BJ (cell line): ENCODE data around the gene TTC27. TPM values are rescaled to one million over a fixed set of nuclear protein-coding genes. Genes with fewer than 3 reads are reported as not detected.

Source experiments
- CTCF ChIA-PET: fragments of 350-600 bp; formaldehyde crosslinking; extraction: SDS; loops from one replicate; lab custom pipeline; 2021; ENCODE audit warnings: antibody characterized with exemption, inconsistent platforms; lab: Yijun Ruan, JAX
- POLR2A ChIA-PET: fragments of 300-600 bp; sonication (Branson Sonifier 250); formaldehyde crosslinking; extraction: SDS; loops from one replicate; lab custom pipeline; 2021; ENCODE audit warnings: antibody characterized with exemption; lab: Charles Lee
- DNase-seq: peaks from one replicate; pipeline ENCODE4 v3.0.0-alpha.2; 2011; ENCODE audit warnings: low read depth
- H3K27me3 ChIP-seq: 2 replicates; pipeline ENCODE4 v1.6.0; 2011; ENCODE audit warnings: low read length; ENCODE audit not compliant: control insufficient read depth, insufficient read depth
- H3K36me3 ChIP-seq: 2 replicates; pipeline ENCODE4 v1.5.1; 2011; ENCODE audit warnings: low read length; ENCODE audit not compliant: control insufficient read depth, insufficient read depth
- H3K4me3 ChIP-seq: 2 replicates; pipeline ENCODE4 v1.5.1; 2011; ENCODE audit warnings: low read depth, mild to moderate bottlenecking, control low read depth, low read length
- CTCF ChIP-seq: IDR thresholded peaks from 2 replicates; pipeline ENCODE4 v1.5.1; 2011; ENCODE audit warnings: low read depth, mild to moderate bottlenecking, control low read depth, inconsistent platforms, low read length, moderate library complexity; ENCODE audit not compliant: insufficient read depth
- polyA plus RNA-seq: library from polyadenylated mRNA; depleted of rRNA; stranded (reverse); fragments of >200 nt; gene quantifications from 2 replicates; pipeline ENCODE4 v1.2.3, GENCODE V29; 2011

Gene TTC27
- polyA plus RNA-seq, 1 experiment, result 10.4 TPM

- H3K27me3 ChIP-seq, result no peaks in the 10 kb centered on the region
- POLR2A ChIA-PET, result no interaction called here
- H3K4me3 ChIP-seq, result no peak overlapping the region
- CTCF ChIA-PET, result interaction anchor here (0.9 to 1.4 kb wide), 3 partner anchors 10 to 387 kb away, joined by 3 to 6 read pairs (median 6); no protein-coding TSS in a partner anchor
- peak; percentile 44 for DNase-seq
- no peaks in the 10 kb centered on the region; the same call in 1 of the 2 replicates for H3K36me3 ChIP-seq
- no peak for TF ChIP-seq CTCF
These were observed 19.4 kb downstream of the TTC27 start for GRCh38 chr2:32647180-32647651.

- no peak overlapping the region for H3K4me3 ChIP-seq
- POLR2A ChIA-PET, result no interaction called here
- no peaks in the 10 kb centered on the region; the same call in 1 of the 2 replicates for H3K36me3 ChIP-seq
These were observed 24.8 kb downstream of the TTC27 start for GRCh38 chr2:32652555-32653209.

GRCh38 chr2:32656069-32656468 is 28.2 kb downstream of the TTC27 start:
- no peak for TF ChIP-seq CTCF
- POLR2A ChIA-PET, result no interaction called here

More at GRCh38 chr2:32652555-32653209, 24.8 kb downstream of the TTC27 start:
- DNase-seq, result no peak
- TF ChIP-seq CTCF, result no peak
- CTCF ChIA-PET, result no interaction called here
- no peaks in the 10 kb centered on the region for H3K27me3 ChIP-seq

GRCh38 chr2:32663864-32664263 is 36.0 kb downstream of the TTC27 start:
- Histone ChIP-seq H3K36me3 (no peaks in the 10 kb centered on the region), H3K27me3 (no peaks in the 10 kb centered on the region), H3K4me3 (no peak overlapping the region)
- DNase-seq, result no peak
- CTCF ChIA-PET, result no interaction called here
- POLR2A ChIA-PET, result no interaction called here
- no peak for TF ChIP-seq CTCF

More at GRCh38 chr2:32656069-32656468, 28.2 kb downstream of the TTC27 start:
- no peak overlapping the region for H3K4me3 ChIP-seq
- no peak for DNase-seq
- H3K27me3 ChIP-seq, result no peaks in the 10 kb centered on the region
- peaks cover 1% of the 10 kb centered on the region; the same call in 1 of the 2 replicates for H3K36me3 ChIP-seq
- CTCF ChIA-PET, result interaction anchor here (0.6 to 2.1 kb wide), 2 partner anchors 22 to 208 kb away, joined by 4 read pairs; no protein-coding TSS in a partner anchor

- ChIA-PET POLR2A (no interaction called here), CTCF (no interaction called here)
- Histone ChIP-seq H3K4me3 (no peak overlapping the region), H3K27me3 (no peaks in the 10 kb centered on the region), H3K36me3 (no peaks in the 10 kb centered on the region)
- no peak for TF ChIP-seq CTCF
- no peak for DNase-seq
These were observed 38.9 kb downstream of the TTC27 start for GRCh38 chr2:32666704-32667103.
